Activated CD4-positive, alpha-beta memory T cell treated with anti-CD3 and anti-CD28 coated beads, Interleukin-2, amount 10 ng/mL, durations not matched to agents 7 days and 5 days (primary cell): ENCODE data around the gene KCNH1. TPM values are rescaled to one million over a fixed set of nuclear protein-coding genes. Genes with fewer than 3 reads are reported as not detected.
"Not testable (repeated sequence)": the region's sequence is repeated elsewhere in the genome, so short reads cannot be mapped to it uniquely, and the experiment has no call there.

Source experiments
- CTCF ChIA-PET: fragments of 350-600 bp; sonication (Branson Sonifier 250); formaldehyde crosslinking; loops from one replicate; lab custom pipeline; 2021; ENCODE audit warnings: antibody characterized with exemption, inconsistent platforms; lab: Charles Lee
- POLR2A ChIA-PET: fragments of 350-600 bp; sonication (Branson Sonifier 250); formaldehyde crosslinking; loops from one replicate; lab custom pipeline; 2021; ENCODE audit warnings: antibody characterized with exemption; lab: Charles Lee
- DNase-seq: peaks from one replicate; pipeline ENCODE4 v3.0.0-alpha.2; 2020
- H3K27ac Mint-ChIP-seq: one replicate; pipeline ENCODE4 v1.8.0; 2021; ENCODE audit warnings: mild to moderate bottlenecking, mixed read lengths
- H3K27me3 Mint-ChIP-seq: one replicate; pipeline ENCODE4 v1.8.0; 2021; ENCODE audit warnings: mixed read lengths
- H3K36me3 Mint-ChIP-seq: one replicate; pipeline ENCODE4 v1.8.0; 2021; ENCODE audit warnings: low read depth, mixed read lengths
- H3K4me1 Mint-ChIP-seq: one replicate; pipeline ENCODE4 v1.8.0; 2021; ENCODE audit warnings: mixed read lengths
- H3K4me3 Mint-ChIP-seq: one replicate; pipeline ENCODE4 v1.8.0; 2021; ENCODE audit warnings: mild to moderate bottlenecking, mixed read lengths
- H3K9me3 Mint-ChIP-seq: one replicate; pipeline ENCODE4 v1.8.0; 2021; ENCODE audit warnings: mixed read lengths
- total RNA-seq, 2 experiments: library from RNA; stranded (reverse); gene quantifications; one replicate each; pipeline ENCODE4 v1.2.3, GENCODE V29; 2021

The KCNH1 gene
- total RNA-seq, 2 experiments from 2014 or later, result not detected

- Mint-ChIP-seq H3K27me3 (peaks cover 2% of the 10 kb centered on the region), H3K9me3 (no peaks in the 10 kb centered on the region), H3K27ac (no peak overlapping the region), H3K36me3 (no peaks in the 10 kb centered on the region), H3K4me3 (no peak overlapping the region), H3K4me1 (no peaks in the 10 kb centered on the region)
- POLR2A ChIA-PET, result no interaction called here
- DNase-seq, result no peak
- CTCF ChIA-PET, result no interaction called here
Observed at GRCh38 chr1:211019266-211019665, 114.7 kb downstream of the KCNH1 start.

- H3K4me1 Mint-ChIP-seq, result no peaks in the 10 kb centered on the region
- no peaks in the 10 kb centered on the region for H3K36me3 Mint-ChIP-seq
- no peak overlapping the region for H3K27ac Mint-ChIP-seq
- H3K27me3 Mint-ChIP-seq, result peaks cover 2% of the 10 kb centered on the region
- ChIA-PET CTCF (no interaction called here), POLR2A (no interaction called here)
- H3K4me3 Mint-ChIP-seq, result no peak overlapping the region
- H3K9me3 Mint-ChIP-seq, result no peaks in the 10 kb centered on the region
- DNase-seq, result no peak
Observed at GRCh38 chr1:211018690-211019089, 115.3 kb downstream of the KCNH1 start.

- Mint-ChIP-seq H3K27me3 (peaks cover 2% of the 10 kb centered on the region), H3K4me1 (no peaks in the 10 kb centered on the region), H3K4me3 (no peak overlapping the region), H3K9me3 (no peaks in the 10 kb centered on the region), H3K27ac (no peak overlapping the region), H3K36me3 (no peaks in the 10 kb centered on the region)
- POLR2A ChIA-PET, result no interaction called here
- CTCF ChIA-PET, result no interaction called here
- DNase-seq, result no peak
Observed at GRCh38 chr1:211017075-211017718, 116.8 kb downstream of the KCNH1 start.

GRCh38 chr1:211014275-211014674, 119.7 kb downstream of the KCNH1 start:
- DNase-seq, result no peak
- Mint-ChIP-seq H3K4me3 (no peak overlapping the region), H3K9me3 (no peaks in the 10 kb centered on the region), H3K27me3 (peaks cover 2% of the 10 kb centered on the region), H3K36me3 (no peaks in the 10 kb centered on the region), H3K27ac (no peak overlapping the region), H3K4me1 (no peaks in the 10 kb centered on the region)
- ChIA-PET POLR2A (no interaction called here), CTCF (no interaction called here)

- Mint-ChIP-seq H3K9me3 (no peaks in the 10 kb centered on the region), H3K27ac (no peak overlapping the region), H3K4me3 (no peak overlapping the region), H3K4me1 (no peaks in the 10 kb centered on the region), H3K36me3 (no peaks in the 10 kb centered on the region), H3K27me3 (peaks cover 2% of the 10 kb centered on the region)
- DNase-seq, result no peak
- CTCF ChIA-PET, result no interaction called here
- POLR2A ChIA-PET, result no interaction called here
Observed at GRCh38 chr1:211013346-211014240, 120.4 kb downstream of the KCNH1 start.

GRCh38 chr1:211011128-211011527, 122.8 kb downstream of the KCNH1 start:
- H3K36me3 Mint-ChIP-seq, H3K4me3 Mint-ChIP-seq, CTCF ChIA-PET, H3K9me3 Mint-ChIP-seq, DNase-seq, H3K27me3 Mint-ChIP-seq, POLR2A ChIA-PET, H3K4me1 Mint-ChIP-seq, H3K27ac Mint-ChIP-seq: not testable (repeated sequence)

GRCh38 chr1:211009944-211010343, 124.0 kb downstream of the KCNH1 start:
- no peaks in the 10 kb centered on the region for H3K9me3 Mint-ChIP-seq
- no peak for DNase-seq
- no peak overlapping the region for H3K27ac Mint-ChIP-seq
- ChIA-PET CTCF (no interaction called here), POLR2A (no interaction called here)
- H3K36me3 Mint-ChIP-seq, result no peaks in the 10 kb centered on the region
- peaks cover 9% of the 10 kb centered on the region for H3K27me3 Mint-ChIP-seq
- H3K4me1 Mint-ChIP-seq, result no peaks in the 10 kb centered on the region
- H3K4me3 Mint-ChIP-seq, result no peak overlapping the region

- no peaks in the 10 kb centered on the region for H3K36me3 Mint-ChIP-seq
- H3K4me3 Mint-ChIP-seq, result no peak overlapping the region
Observed at GRCh38 chr1:211007830-211008229, 126.1 kb downstream of the KCNH1 start.

GRCh38 chr1:210995931-210996330, 138.0 kb downstream of the KCNH1 start:
- DNase-seq, H3K27ac Mint-ChIP-seq, H3K4me3 Mint-ChIP-seq, H3K36me3 Mint-ChIP-seq, H3K4me1 Mint-ChIP-seq, H3K27me3 Mint-ChIP-seq, CTCF ChIA-PET, POLR2A ChIA-PET, H3K9me3 Mint-ChIP-seq: not testable (repeated sequence)

More at GRCh38 chr1:211007830-211008229, 126.1 kb downstream of the KCNH1 start:
- CTCF ChIA-PET, result no interaction called here
- no peak overlapping the region for H3K27ac Mint-ChIP-seq
- no peak for DNase-seq
- peaks cover 7% of the 10 kb centered on the region for H3K27me3 Mint-ChIP-seq
- POLR2A ChIA-PET, result no interaction called here
- H3K4me1 Mint-ChIP-seq, result no peaks in the 10 kb centered on the region
- no peaks in the 10 kb centered on the region for H3K9me3 Mint-ChIP-seq

GRCh38 chr1:210992837-210993236, 141.1 kb downstream of the KCNH1 start:
- no peak overlapping the region for H3K4me3 Mint-ChIP-seq
- no peaks in the 10 kb centered on the region for H3K4me1 Mint-ChIP-seq
- DNase-seq, result no peak
- H3K27me3 Mint-ChIP-seq, result peaks cover 10% of the 10 kb centered on the region
- no peaks in the 10 kb centered on the region for H3K36me3 Mint-ChIP-seq
- H3K27ac Mint-ChIP-seq, result no peak overlapping the region
- ChIA-PET POLR2A (no interaction called here), CTCF (no interaction called here)
- H3K9me3 Mint-ChIP-seq, result no peaks in the 10 kb centered on the region

GRCh38 chr1:210989905-210990304, 144.0 kb downstream of the KCNH1 start:
- Mint-ChIP-seq H3K27me3 (peaks cover 10% of the 10 kb centered on the region), H3K4me1 (no peaks in the 10 kb centered on the region), H3K27ac (no peak overlapping the region), H3K4me3 (no peak overlapping the region), H3K36me3 (no peaks in the 10 kb centered on the region), H3K9me3 (no peaks in the 10 kb centered on the region)
- no peak for DNase-seq
- ChIA-PET POLR2A (no interaction called here), CTCF (no interaction called here)

- ChIA-PET POLR2A (no interaction called here), CTCF (no interaction called here)
- DNase-seq, result no peak
- no peaks in the 10 kb centered on the region for H3K36me3 Mint-ChIP-seq
- H3K27me3 Mint-ChIP-seq, result no peaks in the 10 kb centered on the region
- H3K4me3 Mint-ChIP-seq, result no peak overlapping the region
- H3K27ac Mint-ChIP-seq, result no peak overlapping the region
- H3K4me1 Mint-ChIP-seq, result no peaks in the 10 kb centered on the region
- H3K9me3 Mint-ChIP-seq, result no peaks in the 10 kb centered on the region
Observed at GRCh38 chr1:210981490-210981889, 152.5 kb downstream of the KCNH1 start.

GRCh38 chr1:210980082-210980481, 153.9 kb downstream of the KCNH1 start:
- Mint-ChIP-seq H3K27ac (no peak overlapping the region), H3K4me3 (no peak overlapping the region), H3K4me1 (no peaks in the 10 kb centered on the region), H3K9me3 (no peaks in the 10 kb centered on the region), H3K36me3 (no peaks in the 10 kb centered on the region), H3K27me3 (no peaks in the 10 kb centered on the region)
- CTCF ChIA-PET, result no interaction called here
- DNase-seq, result no peak
- POLR2A ChIA-PET, result no interaction called here
